ENCODE results near the gene AP1S2. TPM values are rescaled to one million over a fixed set of nuclear protein-coding genes. Genes with fewer than 3 reads are reported as not detected.

Gene AP1S2
- 13.8 to 19.4 TPM (median 17.1 TPM) in 5 replicates for total RNA-seq (2022; extraction: Qiagen RNA extraction)

DNA sequence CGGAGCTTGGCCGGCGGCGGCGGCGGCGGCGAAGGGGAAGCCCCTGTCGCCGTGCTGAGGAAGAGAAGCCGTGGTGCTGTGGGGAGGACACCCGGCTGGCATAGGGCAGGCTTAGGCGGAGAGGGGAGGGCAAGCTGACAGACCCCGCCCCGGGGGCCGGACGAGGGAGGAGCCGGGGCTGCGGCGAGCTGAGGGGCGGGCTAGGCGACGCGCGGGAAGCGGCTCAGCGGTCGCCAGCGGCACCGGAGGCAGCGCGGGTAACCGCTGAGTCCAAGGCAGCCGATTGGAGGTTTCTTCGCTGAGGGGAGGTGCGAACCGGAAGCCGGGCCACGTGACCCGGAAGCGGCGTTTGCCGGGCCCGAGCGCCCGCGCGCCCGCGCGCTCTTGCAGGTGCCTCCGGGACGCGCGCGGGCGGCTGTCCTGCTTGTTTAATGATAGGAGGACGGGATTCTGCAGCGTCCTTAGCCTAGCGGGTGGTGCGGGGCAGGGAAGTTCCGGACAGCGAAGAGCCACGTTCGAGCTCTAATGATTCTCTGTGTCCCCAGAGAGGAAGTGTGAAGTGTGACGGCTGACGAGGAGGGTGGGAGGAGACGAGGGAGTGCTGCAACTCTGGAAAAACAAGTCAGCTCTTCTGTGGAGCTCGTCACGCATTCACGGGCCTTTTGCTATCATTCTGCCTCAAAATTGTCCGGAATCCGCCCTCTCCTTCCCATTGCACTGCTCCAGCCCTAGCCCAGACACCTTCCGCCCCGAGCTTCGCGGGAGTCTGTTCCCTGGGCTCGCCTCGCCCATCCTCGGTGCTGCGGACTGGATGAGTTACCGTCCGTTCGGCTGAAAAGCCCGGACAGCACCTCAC is at the start of gene AP1S2:
Gene AP1S2 (minus strand): TSS at position 102 of the 856 bp plus-strand sequence. CDS start 2,289 bp downstream, outside the sequence.

GRCh38 chrX:15789979-15790768 is 64.4 kb downstream of the AP1S2 start, which contains the start of gene ZRSR2:
TSS of gene ZRSR2 (plus strand) at chrX:15790484. CDS start at chrX:15790496, 12 bp downstream.

Other genes starting within 250 kb of the AP1S2 start
- 0.65 to 0.86 TPM (median 0.81 TPM) in 5 replicates for gene CLTRN, start 190.0 kb downstream of the AP1S2 start, total RNA-seq (2022; extraction: Qiagen RNA extraction)
- 2.2 to 2.9 TPM (median 2.7 TPM) in 5 replicates for gene CA5B, start 116.5 kb downstream of the AP1S2 start, total RNA-seq (2022; extraction: Qiagen RNA extraction)
- 9.4 to 11.4 TPM (median 10.1 TPM) in 5 replicates for gene ZRSR2, start 64.3 kb downstream of the AP1S2 start, total RNA-seq (2022; extraction: Qiagen RNA extraction)